ENCODE measurements around the gene RAN. TPM values are rescaled to one million over a fixed set of nuclear protein-coding genes. Genes with fewer than 3 reads are reported as not detected.

The RAN gene
- total and polyA plus RNA-seq, 9 of the 15 experiments (the other 6 are each of a cell fraction or from before 2014, with no cell fraction given): 1,687 to 3,820 (median 2,300) TPM

- TF ChIP-seq TOE1 (IDR thresholded peaks at IDR 0.05; ENCODE audit: borderline replicate concordance) (no peak), TOE1 (CRISPR knock-in tag; IDR thresholded peaks at IDR 0.05; ENCODE audit: borderline replicate concordance, low read depth) (peak; percentile 85; the same call in 1 of the 2 replicates), ZBTB2 (IDR thresholded peaks at IDR 0.05) (no peak; the same call in 1 of the 2 replicates), NR2C2 (CRISPR knock-in tag; IDR thresholded peaks at IDR 0.05) (peak; percentile 70; the same call in 1 of the 2 replicates), NR2C2 (tag; IDR thresholded peaks at IDR 0.05) (0 out of 2 replicates have a peak, but pooled peaks have one; percentile 20), NFATC3 (IDR thresholded peaks at IDR 0.05) (no peak), NUFIP1 (IDR thresholded peaks at IDR 0.05; ENCODE audit: partially characterized antibody) (no peak), RB1 (IDR thresholded peaks at IDR 0.05; ENCODE audit: low read depth) (peak; percentile 63), MTF1 (CRISPR knock-in tag; IDR thresholded peaks at IDR 0.05; ENCODE audit: borderline replicate concordance) (no peak), HNRNPK (IDR thresholded peaks at IDR 0.05; ENCODE audit: low read depth, low read length, poor library complexity, severe bottlenecking) (no peak), ZSCAN29 (IDR thresholded peaks at IDR 0.05) (no peak), BRD9 (IDR thresholded peaks at IDR 0.05; ENCODE audit: low read depth, partially characterized antibody) (no peak), CXXC5 (CRISPR knock-in tag; IDR thresholded peaks at IDR 0.05) (peak; percentile 64; the same call in 1 of the 2 replicates), ZBTB43 (CRISPR knock-in tag; IDR thresholded peaks at IDR 0.05) (0 out of 2 replicates have a peak, but pooled peaks have one; percentile 16), ARNT (IDR thresholded peaks at IDR 0.05) (peak in 1 of 2 experiments; percentile 50; a peak in 1 of 4 replicates), NONO (IDR thresholded peaks at IDR 0.05; ENCODE audit: low read depth in 2 of 2, low read length in 1 of 2) (no peak), RBFOX2 (IDR thresholded peaks at IDR 0.05; ENCODE audit: low read depth, low read length) (peak; percentile 67), HDAC3 (IDR thresholded peaks at IDR 0.05; ENCODE audit: borderline replicate concordance, partially characterized antibody) (peak; percentile 18), EP300 (IDR thresholded peaks at IDR 0.05; ENCODE audit: low read length) (peak; percentile 72), NR0B1 (IDR thresholded peaks at IDR 0.05; ENCODE audit: partially characterized antibody) (no peak), RBM17 (IDR thresholded peaks at IDR 0.05; ENCODE audit: borderline replicate concordance, low read depth, low read length) (no peak), CEBPB (tag; IDR thresholded peaks at IDR 0.05) (peak; percentile 42), HCFC1 (IDR thresholded peaks at IDR 0.05; ENCODE audit: low read depth, low read length) (peak; percentile 56), ZNF146 (CRISPR knock-in tag; IDR thresholded peaks at IDR 0.05; ENCODE audit: unreplicated experiment) (peak; percentile 6), TSC22D4 (tag; IDR thresholded peaks at IDR 0.05) (no peak)
Measured at GRCh38 chr12:130826151-130826801, 45.6 kb upstream of the RAN start (continued).

All from K562 (cell line).